NCI-H1417 (cell line): ENCODE results near the gene ARHGEF16.

Source experiments
- DNase-seq, 3 experiments: peaks; one replicate each; lab custom pipeline; 2025; lab: John Stamatoyannopoulos, UW

ARHGEF16 gene

DNA sequence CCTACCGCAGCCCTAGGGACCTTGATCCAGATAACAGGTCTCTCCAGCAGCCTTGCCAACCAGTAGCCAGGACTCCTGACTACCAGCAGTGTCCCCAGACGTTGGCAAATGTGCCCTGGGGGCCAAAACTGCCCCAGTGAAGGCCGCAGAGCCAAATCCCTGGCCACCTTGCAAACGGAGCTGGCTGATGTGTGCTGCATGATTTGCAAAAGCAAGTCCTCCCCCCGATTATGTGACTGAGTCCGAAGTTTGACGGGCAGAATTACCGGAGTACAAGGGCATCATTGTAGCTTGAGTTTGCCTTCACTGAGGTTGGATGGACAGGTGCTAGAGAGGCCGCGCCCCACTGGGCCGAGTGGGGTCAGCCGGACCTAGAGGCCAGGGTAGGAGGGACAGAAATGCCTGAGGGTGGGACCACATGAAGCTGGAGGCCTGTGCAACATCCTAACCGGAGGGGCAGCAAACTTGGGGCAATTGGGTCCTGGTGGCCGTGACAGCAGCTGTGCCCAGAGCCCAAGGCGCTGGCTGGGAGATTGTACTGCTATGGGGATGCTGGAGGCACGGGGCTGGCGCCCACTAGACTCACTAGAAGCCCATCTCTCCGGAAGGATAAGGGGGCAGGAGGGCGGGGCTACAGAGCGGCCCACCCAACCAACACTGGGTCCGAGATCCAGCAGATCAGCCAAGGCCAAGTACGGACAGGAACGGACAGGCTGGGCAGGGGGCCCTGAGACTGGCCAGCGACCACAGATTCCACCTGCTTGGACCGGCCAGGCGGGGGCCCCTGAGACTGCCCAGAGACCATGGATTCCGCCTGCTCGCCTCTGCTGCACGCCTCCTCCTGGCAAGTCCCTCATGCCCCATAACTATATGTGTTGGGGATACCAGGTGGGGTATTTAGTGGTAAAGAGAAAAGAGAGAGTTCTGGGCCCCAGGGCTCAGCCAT is 2.8 kb downstream of the ARHGEF16 start:
- DNase-seq, result no peak

DNA sequence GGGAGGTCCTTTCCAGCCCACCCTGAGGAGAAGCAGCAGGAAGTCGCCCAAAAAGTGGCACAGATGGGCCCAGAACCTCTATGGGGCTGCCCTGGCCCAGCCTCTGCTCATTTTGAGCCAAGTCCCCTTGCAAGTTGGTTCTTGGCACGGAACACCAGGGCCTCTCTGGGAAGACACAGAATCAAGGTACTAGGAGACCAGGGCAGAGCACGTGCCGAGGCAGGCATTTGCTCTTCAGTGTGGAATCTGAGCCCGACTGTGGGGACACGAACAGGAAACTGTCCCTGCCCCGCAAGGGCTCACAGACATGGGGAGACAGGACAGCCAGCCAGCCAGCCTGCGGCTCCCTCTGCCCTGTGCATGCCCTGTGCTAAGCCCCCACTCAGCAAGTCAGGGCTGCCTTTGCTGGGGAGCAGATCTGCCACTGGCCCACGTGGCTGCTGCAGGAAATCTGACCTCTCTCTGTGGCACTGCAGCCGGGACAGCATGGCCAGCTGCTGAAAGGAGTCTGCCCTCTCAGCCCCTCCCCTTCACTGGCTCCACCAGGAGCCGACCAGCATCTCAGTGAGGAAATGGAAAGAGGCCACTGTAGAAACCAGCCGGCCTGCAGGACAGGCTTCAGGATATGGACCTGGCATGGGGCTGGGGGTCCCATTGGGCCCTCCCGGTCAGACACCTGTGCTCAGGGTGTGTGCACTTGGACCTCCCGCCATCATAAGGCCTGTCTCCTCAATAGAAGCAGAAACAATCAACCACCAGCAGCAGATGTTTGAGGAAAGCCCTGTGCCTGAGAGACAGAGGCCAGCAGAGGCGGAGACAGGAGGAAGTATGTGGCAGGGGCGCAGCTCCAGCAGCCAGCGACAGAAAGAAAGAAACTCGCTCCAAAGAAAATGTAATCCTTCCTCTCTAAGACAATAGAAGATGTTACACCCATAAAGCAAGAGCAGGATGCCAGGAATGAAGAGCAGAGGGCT is 3.7 kb downstream of the ARHGEF16 start:
- DNase-seq, result no peak

DNA sequence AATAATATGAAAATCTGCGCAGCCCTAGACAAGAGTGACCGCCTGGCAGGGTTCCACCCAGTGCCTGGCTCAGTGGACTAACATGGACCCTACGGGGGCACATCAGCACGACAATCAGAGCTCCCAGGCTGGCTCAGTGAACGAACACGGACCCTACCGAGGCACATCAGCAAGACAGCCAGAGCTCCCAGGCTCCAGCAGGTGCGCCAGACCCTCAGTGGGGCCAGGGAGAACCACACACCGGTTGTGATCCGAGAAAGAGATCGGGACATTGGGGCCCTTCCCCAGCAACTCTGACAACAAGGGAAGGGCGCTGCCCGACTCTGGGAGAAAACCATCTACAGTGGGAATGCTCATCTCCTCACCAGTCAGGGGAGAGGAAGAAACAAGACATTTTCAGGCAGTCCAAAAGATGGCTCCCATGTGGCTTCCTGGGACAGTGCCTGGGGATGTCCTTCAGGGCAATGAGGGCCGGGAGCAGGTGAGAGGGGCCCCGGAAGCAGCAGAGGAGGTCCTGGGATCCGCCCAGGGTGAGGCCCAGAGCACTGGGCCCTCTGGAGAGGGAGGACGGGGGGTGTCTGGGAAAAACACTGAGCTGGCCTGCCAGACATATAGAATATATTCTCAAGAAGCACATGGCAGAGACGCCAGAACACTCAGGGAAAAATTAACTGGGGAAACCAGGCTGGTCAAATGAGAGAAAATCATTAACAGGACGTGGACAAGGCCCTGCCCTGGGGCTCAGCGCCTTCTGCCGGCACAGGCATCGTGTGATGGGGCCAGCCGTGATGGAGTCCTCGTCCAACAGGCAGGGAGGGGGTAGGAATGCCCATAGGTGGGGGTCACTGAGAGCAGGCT is 4.8 kb downstream of the ARHGEF16 start:
- no peak for DNase-seq

DNA sequence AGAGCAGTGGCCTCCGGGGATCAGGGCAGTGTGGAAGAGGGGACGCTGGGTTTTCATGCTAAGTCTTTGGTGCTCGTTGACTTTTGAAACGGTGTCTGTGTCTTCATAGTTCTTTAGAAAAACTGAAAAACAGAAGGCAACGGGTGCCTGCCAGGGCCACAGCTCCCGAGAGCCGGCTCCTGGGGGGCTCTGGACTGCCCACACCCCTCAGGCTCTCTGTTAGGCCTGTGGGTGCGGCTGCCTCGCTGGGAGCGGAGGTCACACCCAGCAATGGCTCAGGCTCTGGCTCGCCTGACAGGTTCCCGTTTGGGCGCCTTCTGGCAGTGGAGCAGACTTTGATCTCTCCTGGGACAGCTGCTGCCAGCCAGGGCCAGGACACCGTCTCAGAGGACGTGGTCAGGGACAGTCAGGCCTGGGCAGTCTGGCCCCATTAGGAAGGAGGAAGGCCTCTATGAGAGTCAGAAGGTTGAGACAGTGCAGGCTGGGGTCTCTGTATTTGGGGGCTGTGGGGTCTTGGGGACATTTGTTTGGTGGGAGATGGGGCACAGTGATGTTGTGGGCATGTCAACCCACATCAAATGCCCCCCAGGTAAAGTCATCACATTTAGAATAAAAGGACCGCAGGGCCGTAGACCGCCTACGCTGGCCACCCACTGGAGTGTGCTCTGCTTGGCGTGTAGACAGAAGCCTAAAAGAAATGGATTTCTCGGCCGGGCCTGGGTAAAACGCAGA is 5.6 kb downstream of the ARHGEF16 start:
- DNase-seq, result no peak

DNA sequence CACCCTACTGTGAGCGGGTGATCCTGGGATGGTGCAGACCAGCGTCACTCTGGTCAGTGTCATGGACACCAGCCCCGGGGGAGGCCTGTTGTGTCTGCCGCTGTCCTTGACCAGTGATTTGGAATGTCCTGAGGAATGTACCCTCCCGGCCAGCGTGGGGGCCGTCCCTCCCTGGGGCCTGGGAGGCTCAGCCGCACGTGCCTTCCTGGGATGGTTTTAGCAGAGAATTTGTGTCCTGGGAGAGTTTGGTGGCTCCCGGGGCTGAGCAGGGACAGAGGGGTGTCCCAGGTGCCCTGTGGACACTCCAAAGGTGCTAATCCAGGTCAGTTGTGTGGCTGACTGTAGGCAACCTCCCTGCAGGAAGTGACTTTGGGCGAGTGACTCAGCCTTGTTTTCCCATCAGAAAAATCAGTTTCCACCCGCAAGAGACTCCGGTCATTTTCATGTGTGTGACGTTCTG is 6.2 kb downstream of the ARHGEF16 start:
- DNase-seq, result no peak

DNA sequence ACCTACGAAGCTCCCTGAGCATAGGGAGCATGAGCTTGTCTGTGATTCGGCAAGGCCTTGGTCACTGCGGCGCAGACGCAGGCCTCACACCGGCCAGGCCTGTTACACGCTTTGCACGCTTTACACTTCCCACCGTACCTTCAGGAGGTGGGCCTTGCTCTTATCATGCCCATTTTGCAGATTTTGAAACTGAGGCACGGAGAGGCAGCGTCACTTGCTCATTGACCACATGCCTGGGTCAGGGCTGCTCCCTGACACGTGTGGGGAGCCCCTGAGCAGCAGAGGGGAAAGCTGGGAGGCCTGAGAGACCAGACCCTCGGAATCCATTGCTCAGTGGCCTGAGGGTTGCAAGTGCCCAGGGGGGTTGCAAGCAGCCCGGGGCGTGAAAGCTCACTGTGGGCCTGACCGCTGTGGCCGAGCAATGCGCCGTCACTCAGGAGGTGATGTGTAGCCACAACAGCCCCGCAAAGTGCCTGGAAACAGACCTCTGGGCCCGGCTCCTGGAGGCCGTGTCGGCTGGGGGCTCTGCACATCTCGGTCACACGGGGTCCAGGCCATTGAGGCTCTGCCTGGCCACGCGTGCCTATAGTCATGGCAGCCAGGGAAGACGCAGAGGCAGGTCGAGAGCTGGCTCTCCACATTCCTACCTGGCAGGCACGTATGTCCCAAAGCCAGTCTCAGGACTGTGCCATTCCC is 6.9 kb downstream of the ARHGEF16 start:
- DNase-seq, result no peak

DNA sequence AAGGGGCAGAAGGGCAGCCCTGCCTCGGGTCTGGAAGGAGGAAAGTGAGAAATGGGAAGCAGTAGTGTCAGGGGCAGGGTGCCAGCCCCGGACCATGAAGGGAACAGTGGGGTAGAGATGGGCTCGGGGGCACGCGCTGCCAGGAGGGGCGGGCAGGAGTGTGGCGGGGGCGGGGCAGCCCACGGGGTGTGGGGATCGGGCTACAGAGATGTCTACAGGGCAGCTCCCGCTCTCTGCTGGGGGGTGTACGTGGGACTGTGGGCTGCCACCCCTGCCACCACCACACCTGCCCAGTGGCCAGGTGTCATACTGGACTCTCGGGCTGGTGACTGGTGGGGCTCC is 7.4 kb downstream of the ARHGEF16 start:
- DNase-seq, result no peak

DNA sequence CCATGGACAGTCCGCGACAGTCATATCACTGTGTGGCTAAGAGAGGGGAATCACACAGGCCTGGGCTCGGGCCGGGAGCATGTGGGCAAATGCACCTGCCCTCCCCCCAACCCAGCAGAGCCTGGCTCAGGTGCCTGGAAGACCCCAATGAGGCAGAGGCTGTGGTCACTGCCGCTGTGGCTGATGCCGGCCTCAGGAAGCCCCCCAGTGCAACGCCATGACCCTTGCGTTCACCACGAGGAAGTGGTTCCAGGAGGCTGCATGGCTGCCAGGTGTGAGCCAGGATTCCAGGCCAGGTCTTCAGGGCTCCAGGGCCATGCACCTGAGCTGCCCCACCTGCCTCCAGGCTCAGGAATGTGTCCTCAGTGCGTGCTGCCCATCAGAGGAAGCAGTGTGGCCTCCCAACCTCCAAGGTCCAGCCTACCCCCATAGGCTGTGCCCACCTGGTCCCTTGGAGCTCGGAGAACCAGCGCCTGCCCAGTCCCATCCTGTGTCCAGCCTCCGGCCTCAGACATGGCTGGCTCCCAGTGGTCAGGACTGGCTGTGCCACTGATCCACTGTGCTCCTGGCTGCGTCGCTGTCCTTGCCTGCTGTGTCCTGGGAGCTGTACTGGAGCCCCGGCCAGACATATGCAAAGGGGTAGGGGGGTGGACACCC is 8.0 kb downstream of the ARHGEF16 start:
- no peak for DNase-seq

DNA sequence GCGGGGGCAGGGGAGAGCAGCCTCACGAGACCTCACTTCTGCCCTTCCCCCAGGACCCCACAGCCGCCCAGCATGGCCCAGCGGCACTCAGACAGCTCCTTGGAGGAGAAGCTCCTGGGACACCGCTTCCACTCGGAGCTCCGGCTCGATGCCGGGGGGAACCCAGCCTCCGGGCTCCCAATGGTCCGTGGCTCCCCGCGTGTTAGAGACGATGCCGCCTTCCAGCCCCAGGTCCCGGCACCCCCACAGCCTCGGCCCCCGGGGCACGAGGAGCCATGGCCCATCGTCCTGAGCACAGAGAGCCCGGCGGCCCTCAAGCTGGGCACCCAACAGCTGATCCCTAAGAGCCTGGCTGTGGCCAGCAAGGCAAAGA is 8.5 kb downstream of the ARHGEF16 start:
- no peak for DNase-seq

DNA sequence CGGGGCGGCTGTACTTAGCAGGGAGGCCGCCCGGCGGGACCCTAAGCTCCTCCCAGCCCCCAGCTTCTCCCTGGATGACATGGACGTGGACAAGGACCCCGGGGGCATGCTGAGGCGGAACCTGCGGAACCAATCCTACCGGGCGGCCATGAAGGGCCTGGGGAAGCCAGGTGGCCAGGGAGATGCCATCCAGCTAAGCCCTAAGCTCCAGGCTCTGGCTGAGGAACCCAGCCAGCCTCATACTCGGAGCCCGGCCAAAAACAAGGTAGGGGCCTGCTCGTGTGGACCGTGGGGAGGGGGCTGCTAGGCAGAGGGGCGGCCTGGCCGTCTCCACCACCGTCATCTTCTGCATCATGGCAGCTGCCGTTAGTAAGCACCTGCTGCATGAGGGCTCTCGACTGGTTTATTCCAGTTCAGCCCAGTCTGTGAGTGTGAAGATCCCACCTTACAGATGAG is 9.0 kb downstream of the ARHGEF16 start:
- DNase-seq, result no peak

DNA sequence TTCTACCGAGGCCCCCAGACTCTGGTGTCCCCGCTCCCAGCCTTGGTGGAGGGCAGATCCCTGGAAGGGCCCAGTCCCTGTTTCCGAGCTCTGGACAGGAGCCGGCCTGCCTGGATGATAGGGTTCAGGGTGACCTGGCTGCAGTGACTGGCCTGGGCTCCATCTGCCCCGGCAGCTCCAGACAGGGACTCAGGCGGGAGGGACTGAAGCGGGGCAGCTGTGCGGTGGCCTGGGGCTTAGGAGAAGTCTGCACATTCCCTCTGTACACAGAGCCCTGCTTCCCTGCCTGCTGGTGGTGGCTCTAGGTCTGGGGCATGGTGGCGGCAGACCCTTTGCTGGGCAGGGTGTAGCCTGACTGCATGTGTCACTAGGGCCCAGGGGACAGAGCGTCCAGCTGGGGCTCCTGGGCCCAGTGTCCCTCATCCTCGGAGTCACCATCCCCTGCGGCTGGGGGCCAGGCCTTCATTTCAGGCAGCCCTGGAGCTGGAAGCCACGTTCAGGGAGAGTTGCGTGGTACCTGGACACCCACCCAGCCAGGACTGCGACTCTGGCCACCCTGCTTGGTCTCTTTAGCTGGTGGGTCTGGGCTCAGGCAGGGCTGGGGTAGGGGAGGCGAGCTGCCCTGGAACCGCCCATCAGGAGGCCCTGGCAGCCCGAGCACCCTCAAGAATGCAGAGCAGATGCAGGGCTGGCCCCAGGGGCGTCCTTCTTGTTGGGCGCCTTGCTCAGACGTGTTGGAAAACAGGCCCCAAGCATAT is 9.6 kb downstream of the ARHGEF16 start:
- no peak for DNase-seq

DNA sequence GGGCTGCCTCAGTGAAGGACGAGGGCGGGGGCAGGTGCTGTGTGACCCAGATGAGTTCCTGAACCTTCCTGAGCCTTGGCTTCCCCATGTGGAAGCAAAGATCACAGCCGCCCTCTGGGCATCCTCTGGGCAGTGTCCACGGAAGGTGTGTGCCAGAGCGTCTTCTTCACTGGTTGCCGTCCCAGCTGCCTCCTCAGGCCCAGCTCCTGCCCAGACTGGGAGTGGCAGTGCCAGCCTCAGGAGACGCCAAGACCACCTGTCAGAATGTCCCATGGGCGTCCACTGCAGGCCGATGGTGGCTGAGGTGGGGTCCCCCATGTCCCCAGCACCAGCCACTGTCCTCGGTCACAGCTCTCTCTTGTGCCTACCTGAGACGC is 10.2 kb downstream of the ARHGEF16 start:
- DNase-seq, result no peak

DNA sequence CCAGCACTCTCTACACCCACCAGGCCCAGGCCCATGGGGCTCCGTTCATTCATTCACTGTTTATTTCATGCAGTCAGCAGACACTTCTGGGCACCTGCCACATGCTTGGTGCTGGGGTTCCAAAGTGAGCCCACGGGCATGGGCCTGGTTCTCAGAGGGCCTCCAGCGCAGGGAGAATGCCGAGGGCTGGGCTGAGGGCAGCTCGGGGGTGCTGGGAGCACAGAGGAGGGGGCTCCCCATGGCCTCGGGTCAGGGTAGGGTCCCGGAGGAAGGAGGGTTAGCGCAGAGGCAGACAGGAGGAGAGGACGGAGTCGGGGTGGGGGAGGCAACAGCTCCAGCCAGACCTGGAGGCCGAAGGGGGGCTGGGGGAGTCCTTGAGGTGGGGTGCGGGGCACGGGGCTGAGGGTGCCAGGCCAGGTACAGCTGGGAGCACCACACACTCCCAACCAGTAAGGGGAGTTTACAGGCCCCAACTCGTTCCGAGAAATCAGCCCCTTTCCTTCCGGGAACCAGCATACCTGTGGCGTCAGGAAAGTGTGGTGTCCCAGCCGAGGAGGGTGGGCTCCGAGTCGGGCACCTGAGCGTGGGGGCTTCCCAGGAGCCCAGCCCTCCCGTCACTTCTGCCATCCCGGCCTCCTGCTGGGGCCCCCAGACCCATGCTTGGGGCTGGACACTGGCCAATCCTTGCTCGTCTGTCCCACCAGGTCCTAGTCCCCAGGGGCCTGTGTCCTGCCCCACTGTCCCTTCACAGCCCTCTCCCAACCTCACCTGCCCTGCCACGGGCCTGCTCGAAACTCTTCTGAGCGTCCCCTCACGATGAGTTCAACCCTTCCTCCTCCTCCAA is 10.8 kb downstream of the ARHGEF16 start:
- no peak for DNase-seq

DNA sequence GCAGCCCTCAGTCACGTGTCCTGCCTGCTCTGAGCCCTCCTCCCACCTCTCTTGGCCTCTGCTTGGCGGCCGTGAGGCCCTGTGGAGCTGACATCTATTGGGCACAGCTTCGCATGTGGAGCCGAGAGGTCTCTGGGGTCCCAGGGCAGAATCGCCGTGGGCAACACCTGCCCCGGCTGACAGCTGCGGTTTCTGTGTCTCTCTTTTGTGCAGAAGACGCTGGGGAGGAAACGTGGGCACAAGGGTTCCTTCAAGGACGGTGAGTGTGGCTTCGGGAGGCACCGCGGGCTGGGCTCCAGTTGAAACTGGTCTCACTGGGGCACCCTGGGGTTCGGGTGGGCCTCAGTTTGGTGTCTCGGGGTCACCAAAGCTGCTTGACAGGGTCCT is 11.5 kb downstream of the ARHGEF16 start:
- DNase-seq, result no peak

DNA sequence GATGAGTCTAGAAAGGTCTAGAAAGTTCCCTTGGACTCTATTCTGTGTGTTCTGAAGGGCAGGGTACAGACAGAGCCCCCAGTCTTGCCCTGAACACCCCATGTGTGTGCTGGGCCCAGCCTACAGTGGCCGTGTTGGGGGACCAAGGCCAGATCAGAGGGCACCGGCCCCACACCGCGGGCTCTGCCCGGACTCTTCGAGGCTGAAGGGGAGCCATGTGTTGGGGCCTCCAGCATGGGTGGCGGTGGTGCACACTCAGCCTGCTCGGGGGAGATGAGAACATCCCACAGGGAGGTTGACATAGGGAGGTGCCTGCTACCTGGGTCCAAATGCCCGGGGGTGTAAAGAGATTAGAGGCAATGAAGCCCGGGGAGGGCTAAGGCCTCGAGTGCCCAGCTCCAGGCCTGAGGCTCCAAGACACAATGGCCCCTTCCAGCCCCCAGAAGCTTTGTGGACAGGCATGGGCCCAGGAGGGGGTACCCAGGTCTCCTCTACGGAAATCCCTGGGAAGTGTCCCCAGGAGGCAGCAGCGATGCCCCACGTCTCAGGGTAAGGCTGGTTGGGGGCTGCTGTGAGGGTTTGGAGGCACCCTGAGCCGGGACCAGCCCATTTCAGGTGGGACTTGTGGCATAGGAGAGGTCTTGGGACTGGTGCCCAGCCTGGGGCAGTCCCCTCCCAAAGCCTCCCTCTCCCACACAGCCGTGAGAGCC is 12.1 kb downstream of the ARHGEF16 start:
- no peak for DNase-seq

DNA sequence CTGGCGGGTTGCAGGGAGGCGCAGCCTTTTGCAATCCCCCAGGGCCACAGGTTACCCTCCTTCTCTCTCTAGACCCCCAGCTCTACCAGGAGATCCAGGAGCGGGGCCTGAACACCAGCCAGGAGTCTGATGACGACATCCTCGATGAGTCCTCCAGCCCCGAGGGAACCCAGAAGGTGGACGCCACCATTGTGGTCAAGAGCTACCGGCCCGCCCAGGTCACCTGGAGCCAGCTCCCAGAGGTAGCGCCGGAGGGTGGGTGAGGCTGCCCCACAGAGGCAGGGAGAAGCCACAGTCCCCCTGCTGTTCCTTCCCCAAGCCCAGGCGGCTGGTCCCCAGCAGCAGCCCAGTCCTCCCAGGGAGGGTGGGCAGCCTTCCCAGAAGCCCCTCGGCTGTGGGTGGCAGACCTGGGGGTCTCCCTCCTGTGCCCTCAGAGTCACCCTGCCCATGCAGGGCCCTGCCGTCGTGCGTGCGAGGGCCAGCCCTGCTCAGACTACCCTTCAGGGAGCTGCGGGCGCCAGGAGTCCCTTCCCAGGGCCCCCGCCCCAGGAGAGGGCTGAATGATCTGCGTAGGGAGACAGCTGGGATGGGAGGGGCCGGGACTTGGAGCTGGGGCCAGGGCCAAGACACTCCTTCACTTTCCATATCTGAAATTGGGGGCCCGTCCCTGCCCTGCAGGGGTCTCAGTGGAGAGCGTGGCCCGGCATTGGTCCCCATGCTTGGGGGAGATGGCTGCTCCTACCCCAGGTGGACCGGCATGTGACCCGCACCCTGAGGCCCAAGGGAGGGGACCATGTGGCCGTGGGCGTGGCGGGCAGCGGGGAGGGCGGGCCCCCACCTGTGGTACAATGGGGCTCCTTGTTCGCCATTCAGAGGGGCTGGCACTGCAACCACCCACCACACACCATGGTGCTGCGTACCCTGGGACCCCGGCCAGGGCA is 12.9 kb downstream of the ARHGEF16 start:
- no peak for DNase-seq
